ENCODE measurements around the gene CFAP97. TPM values are rescaled to one million over a fixed set of nuclear protein-coding genes. Genes with fewer than 3 reads are reported as not detected.
A peak's percentile ranks its signal among the peaks of the same experiment; 100 is the strongest.
"Not testable (repeated sequence)": the region's sequence is repeated elsewhere in the genome, so short reads cannot be mapped to it uniquely, and the experiment has no call there.

The CFAP97 gene
- total RNA-seq, 1 donor from 2014 or later: 78.6 TPM

DNA sequence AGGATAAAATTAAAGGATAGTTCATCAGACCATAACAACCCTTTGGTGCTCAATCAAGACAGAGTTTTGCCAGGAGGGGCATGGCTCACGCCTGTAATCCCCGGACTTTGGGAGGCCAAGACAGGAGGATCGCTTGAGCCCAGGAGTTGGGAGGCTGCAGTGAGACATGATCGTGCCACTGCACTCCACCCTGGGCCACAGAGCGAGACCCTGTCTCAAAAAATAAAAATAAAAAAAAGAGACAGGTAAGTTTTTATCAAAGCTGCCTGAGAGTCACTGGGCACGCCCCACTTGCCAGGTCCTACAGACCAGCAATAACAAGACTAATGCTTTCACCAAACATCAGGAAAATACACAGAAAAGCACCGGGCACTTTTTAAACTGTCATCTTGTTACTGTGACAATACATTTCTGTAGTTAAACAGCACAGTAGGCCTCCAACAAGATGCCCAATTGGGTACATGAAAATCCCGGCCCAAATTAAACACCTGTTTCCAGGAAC, 765 bp downstream of the CFAP97 start:
- H3K4me1 Mint-ChIP-seq: peaks cover 27% of the 10 kb centered on the region

DNA sequence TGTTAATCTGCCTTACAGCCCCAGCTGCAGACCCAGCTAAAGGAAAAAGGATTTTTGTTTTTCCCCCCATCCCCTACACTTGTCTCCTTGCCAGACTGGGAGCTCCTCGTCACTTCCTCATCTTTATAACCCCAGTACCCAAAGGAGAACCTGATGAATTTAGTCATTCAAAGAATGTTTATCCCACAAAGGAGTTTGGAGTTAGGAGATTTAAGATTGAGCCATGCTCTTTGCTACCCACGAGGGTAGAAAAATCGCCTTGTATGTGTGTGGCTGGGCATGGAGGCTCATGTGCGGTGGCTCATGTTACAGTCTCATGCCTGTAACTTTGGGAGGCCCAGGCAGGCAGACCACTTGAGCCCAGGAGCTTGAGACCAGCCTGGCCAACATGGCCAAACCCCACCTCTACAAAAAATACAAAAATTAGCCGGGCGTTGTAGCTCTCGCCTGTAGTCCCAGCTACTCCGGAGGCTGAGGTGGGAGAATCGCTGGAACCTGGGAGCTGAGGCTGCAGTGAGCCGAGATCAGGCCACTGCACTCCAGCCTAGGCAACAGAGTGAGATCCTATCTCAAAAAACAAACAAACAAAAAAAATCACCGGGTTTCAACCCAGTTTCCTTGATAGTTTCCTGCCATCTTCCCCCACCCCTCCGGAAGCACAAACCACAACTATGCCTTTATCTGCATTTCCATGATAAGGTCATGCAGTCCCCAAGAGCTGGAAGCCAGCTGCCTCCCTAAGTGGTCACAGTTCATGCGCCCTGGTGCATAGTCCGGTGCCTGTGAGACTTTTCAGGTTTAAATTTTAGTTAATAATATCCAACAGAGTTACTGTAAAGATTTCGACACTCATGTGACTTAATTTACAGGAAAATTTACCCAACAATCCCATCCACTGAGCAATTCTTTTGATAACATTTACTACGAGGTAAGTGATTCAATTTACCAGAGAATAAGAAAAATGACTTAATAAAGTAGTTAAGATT, 1.5 kb downstream of the CFAP97 start:
- peak overlapping the region; percentile 19 for H3K27ac ChIP-seq
- peak overlapping the region; percentile 76 for H3K4me3 ChIP-seq
- TF ChIP-seq, protein P1, sequence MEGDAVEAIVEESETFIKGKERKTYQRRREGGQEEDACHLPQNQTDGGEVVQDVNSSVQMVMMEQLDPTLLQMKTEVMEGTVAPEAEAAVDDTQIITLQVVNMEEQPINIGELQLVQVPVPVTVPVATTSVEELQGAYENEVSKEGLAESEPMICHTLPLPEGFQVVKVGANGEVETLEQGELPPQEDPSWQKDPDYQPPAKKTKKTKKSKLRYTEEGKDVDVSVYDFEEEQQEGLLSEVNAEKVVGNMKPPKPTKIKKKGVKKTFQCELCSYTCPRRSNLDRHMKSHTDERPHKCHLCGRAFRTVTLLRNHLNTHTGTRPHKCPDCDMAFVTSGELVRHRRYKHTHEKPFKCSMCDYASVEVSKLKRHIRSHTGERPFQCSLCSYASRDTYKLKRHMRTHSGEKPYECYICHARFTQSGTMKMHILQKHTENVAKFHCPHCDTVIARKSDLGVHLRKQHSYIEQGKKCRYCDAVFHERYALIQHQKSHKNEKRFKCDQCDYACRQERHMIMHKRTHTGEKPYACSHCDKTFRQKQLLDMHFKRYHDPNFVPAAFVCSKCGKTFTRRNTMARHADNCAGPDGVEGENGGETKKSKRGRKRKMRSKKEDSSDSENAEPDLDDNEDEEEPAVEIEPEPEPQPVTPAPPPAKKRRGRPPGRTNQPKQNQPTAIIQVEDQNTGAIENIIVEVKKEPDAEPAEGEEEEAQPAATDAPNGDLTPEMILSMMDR (IDR thresholded peaks at IDR 0.05): no peak
- no peak for TF ChIP-seq EZH2phosphoT487 (IDR thresholded peaks at IDR 0.05)
- no peak for TF ChIP-seq EZH2 (IDR thresholded peaks at IDR 0.05)
- peaks cover 29% of the 10 kb centered on the region for H3K4me1 ChIP-seq
- H3K79me2 ChIP-seq (ENCODE audit: low read depth): peaks cover 63% of the 10 kb centered on the region
- Mint-ChIP-seq H3K9me3 (no peaks in the 10 kb centered on the region), H3K27ac (no peak overlapping the region), H3K27me3 (ENCODE audit: insufficient read depth, low read depth) (peaks cover 4% of the 10 kb centered on the region), H3K36me3 (peaks cover 3% of the 10 kb centered on the region), H3K4me3 (peak overlapping the region; percentile 96), H3K4me1 (peaks cover 27% of the 10 kb centered on the region)
- H2AFZ ChIP-seq (replicated peaks): no peak overlapping the region
- peak; percentile 32 for DNase-seq (ENCODE audit: low spot score)
- no peaks in the 10 kb centered on the region for H3K9me3 ChIP-seq (ENCODE audit: low read depth)
- H3K4me2 ChIP-seq: peak overlapping the region; percentile 90
- no peak overlapping the region for H3K9ac ChIP-seq
- no peaks in the 10 kb centered on the region for H3K36me3 ChIP-seq
- H3F3A ChIP-seq (ENCODE audit: low read depth): peaks cover 9% of the 10 kb centered on the region
- H4K20me1 ChIP-seq (ENCODE audit: low read depth): peaks cover 3% of the 10 kb centered on the region
- H3K27me3 ChIP-seq: no peaks in the 10 kb centered on the region

More for the DNA sequence above, 765 bp downstream of the CFAP97 start:
- peak overlapping the region; percentile 76 for H3K4me3 ChIP-seq
- H2AFZ ChIP-seq (replicated peaks): peak overlapping the region; percentile 41
- Mint-ChIP-seq H3K27ac (peak overlapping the region; percentile 96), H3K36me3 (peaks cover 3% of the 10 kb centered on the region), H3K4me3 (peak overlapping the region; percentile 96), H3K9me3 (no peaks in the 10 kb centered on the region), H3K27me3 (ENCODE audit: insufficient read depth, low read depth) (peaks cover 4% of the 10 kb centered on the region)
- TF ChIP-seq, protein P1 (IDR thresholded peaks at IDR 0.05): no peak
- no peak for TF ChIP-seq EZH2phosphoT487 (IDR thresholded peaks at IDR 0.05)
- peaks cover 6% of the 10 kb centered on the region for H3K27me3 ChIP-seq
- peaks cover 9% of the 10 kb centered on the region for H3F3A ChIP-seq (ENCODE audit: low read depth)
- H3K36me3 ChIP-seq: no peaks in the 10 kb centered on the region
- H3K4me2 ChIP-seq: peak overlapping the region; percentile 90
- no peak for DNase-seq (ENCODE audit: low spot score)
- H3K79me2 ChIP-seq (ENCODE audit: low read depth): peaks cover 56% of the 10 kb centered on the region
- H4K20me1 ChIP-seq (ENCODE audit: low read depth): no peaks in the 10 kb centered on the region
- no peak overlapping the region for H3K9ac ChIP-seq
- H3K9me3 ChIP-seq (ENCODE audit: low read depth): no peaks in the 10 kb centered on the region
- peaks cover 29% of the 10 kb centered on the region for H3K4me1 ChIP-seq
- no peak overlapping the region for H3K27ac ChIP-seq

DNA sequence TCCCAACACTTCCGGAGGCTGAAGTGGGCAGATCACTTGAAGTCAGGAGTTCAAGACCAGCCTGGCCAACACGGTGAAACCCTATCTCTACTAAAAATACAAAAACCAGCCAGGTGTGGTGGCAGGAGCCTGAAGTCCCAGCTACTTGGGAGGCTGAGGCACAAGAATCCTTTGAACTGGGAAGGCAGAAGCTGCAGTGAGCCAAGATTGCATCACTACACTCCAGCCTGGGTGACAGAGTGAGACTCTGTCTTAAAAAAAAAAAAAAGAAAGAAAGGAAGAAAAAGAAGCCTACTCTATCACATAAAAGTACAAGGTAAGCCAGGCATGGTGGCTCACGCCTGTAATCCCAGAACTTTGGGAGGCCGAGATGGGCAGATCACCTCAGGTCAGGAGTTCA, 5.6 kb downstream of the CFAP97 start:
- not testable (repeated sequence) for H3K36me3 ChIP-seq; H3K27ac Mint-ChIP-seq; H3K36me3 Mint-ChIP-seq; H3K27me3 Mint-ChIP-seq (ENCODE audit: insufficient read depth, low read depth); DNase-seq (ENCODE audit: low spot score); H3K4me3 ChIP-seq; H3K9ac ChIP-seq; H3K27ac ChIP-seq; H3K4me3 Mint-ChIP-seq; H3F3A ChIP-seq (ENCODE audit: low read depth); H3K9me3 Mint-ChIP-seq; H2AFZ ChIP-seq (replicated peaks); H4K20me1 ChIP-seq (ENCODE audit: low read depth); H3K27me3 ChIP-seq; H3K4me2 ChIP-seq; H3K9me3 ChIP-seq (ENCODE audit: low read depth)
- Histone ChIP-seq H3K4me1 (peaks cover 17% of the 10 kb centered on the region), H3K79me2 (ENCODE audit: low read depth) (peaks cover 92% of the 10 kb centered on the region)
- H3K4me1 Mint-ChIP-seq: peaks cover 17% of the 10 kb centered on the region

DNA sequence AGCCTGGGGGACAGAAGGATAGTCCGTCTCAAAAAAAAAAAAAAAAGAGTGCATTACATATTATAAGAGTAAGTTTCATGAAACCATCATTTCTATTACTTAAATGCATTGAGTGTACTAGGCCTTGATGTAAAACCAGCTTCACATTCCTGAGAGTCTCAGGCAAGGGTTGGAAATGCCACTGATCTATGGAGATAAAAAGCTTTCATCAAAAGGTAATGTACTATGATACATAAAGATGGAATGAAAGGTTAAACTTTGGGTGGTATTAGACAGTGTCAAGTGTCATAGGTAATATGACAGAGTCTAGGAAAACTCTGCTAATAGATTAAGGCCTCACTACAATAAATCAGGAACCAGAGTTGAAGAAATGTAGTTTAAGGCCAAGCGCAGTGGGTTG, 7.4 kb downstream of the CFAP97 start:
- Histone ChIP-seq H3K36me3 (no peaks in the 10 kb centered on the region), H2AFZ (replicated peaks) (no peak overlapping the region), H3F3A (ENCODE audit: low read depth) (no peaks in the 10 kb centered on the region), H3K9me3 (ENCODE audit: low read depth) (no peaks in the 10 kb centered on the region), H3K4me1 (no peaks in the 10 kb centered on the region), H3K9ac (no peak overlapping the region), H3K27me3 (no peaks in the 10 kb centered on the region), H4K20me1 (ENCODE audit: low read depth) (peaks cover 11% of the 10 kb centered on the region), H3K79me2 (ENCODE audit: low read depth) (peaks cover 86% of the 10 kb centered on the region), H3K4me3 (no peak overlapping the region), H3K4me2 (no peak overlapping the region), H3K27ac (no peak overlapping the region)
- Mint-ChIP-seq H3K27me3 (ENCODE audit: insufficient read depth, low read depth) (peaks cover 2% of the 10 kb centered on the region), H3K4me3 (no peak overlapping the region), H3K9me3 (no peaks in the 10 kb centered on the region), H3K27ac (no peak overlapping the region), H3K4me1 (no peaks in the 10 kb centered on the region), H3K36me3 (peaks cover 7% of the 10 kb centered on the region)
- no peak for DNase-seq (ENCODE audit: low spot score)
- TF ChIP-seq, protein P1 (IDR thresholded peaks at IDR 0.05): no peak
- TF ChIP-seq EZH2phosphoT487 (IDR thresholded peaks at IDR 0.05): no peak
- TF ChIP-seq EZH2 (IDR thresholded peaks at IDR 0.05): no peak

Measured in neural progenitor cell (in vitro differentiated cells).